Activated CD8-positive, alpha-beta memory T cell treated with anti-CD3 and anti-CD28 coated beads for 48 hours (primary cell): ENCODE measurements around the gene CNTN5.

Experiments
- DNase-seq, 3 experiments: peaks; one replicate each; pipeline ENCODE4 v3.0.0-alpha.2; 2020; ENCODE audit warnings: low read depth in 2 of 3, low spot score in 2 of 3

Gene CNTN5

DNA sequence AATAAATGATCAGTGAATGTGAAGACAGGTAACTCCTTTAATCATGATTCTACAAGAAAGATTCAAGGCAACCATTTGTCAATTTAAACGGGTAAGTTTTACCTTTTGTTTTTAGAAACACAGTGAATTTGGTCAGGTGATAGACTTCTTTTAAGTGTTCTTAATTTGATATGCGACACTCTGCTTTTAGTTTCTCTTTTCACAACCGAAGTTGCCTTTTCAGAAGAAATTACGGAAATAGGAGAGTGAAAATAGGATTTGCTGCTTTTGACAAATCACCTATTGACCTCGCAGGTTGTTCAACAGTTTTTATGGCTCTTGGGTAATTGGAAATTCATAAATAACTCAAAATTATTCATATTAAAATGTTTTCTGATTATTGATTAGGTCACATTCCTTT lies 142.1 kb downstream of the CNTN5 start:
- DNase-seq, result no peak

DNA sequence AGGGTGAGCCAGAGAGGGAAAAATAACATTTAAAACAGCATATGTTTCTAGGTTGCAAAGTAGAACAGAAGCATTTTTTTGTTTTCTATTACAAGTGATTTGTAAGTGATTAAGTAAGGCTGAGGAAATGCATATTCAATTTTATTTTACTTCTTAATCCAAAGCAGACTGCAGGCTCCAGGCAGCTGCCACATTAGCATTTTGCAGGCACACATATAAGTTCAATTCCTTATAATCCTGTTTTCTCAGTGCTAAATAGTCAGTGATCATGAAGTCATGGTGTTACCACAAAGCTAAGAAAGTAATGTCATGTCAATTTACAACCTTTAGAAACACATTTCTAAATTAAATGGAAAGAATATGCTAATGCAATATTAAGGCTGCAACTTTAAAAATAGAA lies 149.8 kb downstream of the CNTN5 start:
- no peak for DNase-seq

DNA sequence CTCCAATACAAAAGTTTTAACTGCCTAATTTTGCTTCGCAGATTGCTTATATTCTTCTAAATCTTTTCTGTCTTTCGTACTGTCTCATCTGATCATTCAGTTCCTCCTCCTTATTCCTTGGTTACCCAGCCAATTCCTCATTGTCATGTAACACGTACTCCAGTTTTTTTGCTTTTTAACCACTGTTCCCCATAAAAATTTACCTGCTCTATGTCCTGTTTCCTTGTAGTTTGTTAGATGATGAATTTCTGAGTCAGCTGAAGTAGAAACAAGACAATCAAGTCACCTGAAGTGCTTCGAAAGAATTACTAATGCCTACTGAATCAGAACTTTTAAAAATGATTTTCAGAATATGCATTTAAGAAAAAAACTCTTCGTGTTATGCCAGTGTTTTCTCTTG lies 150.6 kb downstream of the CNTN5 start:
- DNase-seq, result no peak

DNA sequence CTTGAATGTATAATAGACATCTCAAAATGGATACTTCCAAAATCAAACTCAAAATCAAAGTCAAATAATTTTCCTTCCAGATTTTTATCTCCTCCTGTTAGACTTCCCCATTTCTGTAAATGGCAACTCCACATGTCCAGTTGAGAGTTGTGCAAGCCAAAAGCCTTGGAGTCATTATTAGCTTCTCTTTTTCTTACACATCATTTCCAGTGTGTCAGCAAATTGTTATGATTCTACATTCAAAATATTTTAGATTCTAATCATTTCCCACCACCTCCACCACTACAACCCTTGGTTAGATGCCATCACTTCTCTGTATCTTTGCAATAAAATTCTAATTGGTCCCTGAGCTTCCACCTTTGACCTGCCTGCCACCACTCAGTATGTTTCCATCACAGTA lies 155.7 kb downstream of the CNTN5 start:
- no peak for DNase-seq

DNA sequence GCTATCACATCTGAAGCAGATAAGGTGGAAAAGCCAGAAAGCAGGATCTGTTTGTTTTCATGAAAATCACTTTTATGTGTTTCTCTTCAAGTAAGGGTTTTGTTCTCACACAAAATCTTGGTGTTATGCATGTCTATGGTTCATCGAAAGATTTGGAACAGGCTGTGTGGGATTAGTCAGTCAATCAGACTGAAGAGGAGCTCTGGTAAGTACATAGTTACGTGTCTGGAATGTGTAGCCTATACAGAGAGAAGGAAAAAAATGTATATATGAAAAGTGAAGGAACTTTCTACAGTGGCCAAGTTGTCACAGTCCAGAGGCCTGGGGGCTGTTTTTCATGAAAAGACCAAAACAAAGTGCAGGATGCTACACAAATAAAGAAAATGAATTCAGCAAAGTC lies 156.7 kb downstream of the CNTN5 start:
- no peak for DNase-seq

DNA sequence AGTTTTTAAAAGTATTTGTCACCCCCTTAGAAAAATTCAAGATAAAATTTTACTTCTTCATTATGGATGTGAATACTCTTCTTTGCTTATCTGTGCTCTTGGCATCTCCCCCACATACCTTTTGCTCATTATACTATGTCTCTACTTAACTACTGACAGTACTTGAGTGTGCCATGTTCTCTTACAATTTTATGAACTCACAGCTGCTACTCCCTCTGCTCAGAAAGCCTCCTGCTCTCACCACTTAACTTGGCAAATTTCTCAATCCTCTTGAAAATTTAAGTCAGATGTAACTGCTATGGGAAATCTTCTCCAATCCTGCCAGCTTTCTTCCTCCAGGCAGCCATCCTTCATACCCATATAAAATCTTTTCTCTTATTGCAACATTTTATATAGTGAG lies 163.4 kb downstream of the CNTN5 start:
- DNase-seq, result no peak

DNA sequence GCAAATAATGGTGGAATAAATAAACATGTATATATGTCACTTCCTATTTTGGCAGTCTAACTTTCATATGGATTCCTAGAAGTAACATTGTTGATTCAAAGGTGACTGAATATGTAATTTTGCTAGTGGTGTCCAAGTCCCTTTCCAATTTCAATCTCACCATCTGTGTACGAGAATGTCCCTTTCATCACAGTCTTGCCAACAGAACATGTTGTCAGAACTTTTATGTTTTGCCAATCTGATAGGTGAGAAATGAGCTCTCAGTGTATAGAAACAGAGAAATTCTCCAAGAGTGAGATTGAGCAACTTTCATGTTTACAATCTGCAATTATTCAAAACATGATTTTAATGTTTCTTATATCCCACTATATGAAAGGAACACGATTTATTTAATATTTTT lies 167.5 kb downstream of the CNTN5 start:
- DNase-seq, result no peak

DNA sequence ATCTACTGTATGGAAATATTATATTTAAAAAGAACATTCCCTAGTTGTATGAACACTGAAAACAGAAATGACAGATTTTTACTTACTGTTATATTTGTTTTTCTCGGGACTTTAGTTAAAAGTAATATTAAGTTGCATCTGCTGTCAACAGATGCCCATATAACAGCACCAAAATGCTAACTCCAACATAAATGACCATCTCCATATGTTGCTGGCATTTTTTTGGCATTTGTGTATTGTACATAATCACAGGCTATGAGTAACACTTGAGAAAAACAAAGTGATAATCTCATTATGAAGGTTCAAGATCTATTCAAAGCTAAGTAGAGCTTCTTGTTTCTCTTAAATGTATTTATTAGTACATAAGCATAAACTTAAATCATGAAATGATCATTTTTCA lies 172.0 kb downstream of the CNTN5 start:
- no peak for DNase-seq

DNA sequence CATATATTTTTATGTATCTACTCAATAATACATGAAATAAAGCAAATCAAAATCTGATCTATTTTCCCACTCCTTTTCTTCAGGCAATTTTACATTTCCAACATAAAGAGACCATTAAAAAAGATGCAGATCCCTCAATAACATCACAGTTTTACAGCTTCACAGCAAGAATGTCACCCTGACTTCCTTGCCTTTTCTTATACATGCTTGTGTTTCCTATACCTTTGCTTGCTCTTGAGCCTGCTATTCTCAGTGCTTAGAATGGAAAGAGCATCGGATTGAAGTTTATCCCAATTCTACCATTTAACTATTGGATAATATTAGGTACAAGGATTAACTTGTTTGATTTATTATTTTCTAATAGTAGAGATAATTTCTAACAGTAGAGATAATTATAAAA lies 176.7 kb downstream of the CNTN5 start:
- no peak for DNase-seq

DNA sequence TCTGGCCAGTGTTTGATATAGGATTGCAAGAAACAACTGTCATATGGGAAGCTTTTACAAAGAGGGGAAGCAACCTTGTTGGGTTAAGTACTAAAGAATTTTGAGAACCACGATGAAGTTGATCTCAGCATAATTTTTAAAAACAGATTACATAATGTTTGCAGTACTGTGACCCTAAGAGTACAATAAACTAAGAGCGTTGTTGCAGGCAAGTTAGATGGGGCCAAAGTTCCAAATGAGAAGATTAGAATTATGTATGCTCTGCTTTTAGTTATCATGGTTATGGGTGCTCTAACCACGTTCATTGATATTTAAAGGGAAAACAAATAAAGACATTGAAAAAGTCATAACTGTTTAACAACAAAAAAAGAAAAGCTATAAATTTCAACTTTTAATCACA lies 177.5 kb downstream of the CNTN5 start:
- no peak for DNase-seq

DNA sequence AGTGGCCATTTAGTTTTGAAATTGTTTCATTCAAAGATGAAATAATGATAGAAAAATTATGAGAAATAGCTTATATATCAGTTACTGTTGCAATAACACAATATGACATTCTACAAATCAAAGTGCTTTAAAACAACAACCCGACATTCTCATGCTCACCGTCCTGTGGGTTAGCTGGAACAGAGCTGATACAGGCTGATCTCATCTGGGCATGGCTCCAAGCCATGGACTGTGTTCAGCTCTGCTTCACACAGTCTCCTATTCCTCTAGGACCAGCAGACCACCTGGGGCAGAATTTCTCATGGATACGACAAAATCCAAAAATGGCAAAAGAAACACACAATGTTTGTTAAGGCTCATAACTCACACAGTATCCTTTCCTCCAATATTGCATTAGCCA lies 178.6 kb downstream of the CNTN5 start:
- no peak for DNase-seq

DNA sequence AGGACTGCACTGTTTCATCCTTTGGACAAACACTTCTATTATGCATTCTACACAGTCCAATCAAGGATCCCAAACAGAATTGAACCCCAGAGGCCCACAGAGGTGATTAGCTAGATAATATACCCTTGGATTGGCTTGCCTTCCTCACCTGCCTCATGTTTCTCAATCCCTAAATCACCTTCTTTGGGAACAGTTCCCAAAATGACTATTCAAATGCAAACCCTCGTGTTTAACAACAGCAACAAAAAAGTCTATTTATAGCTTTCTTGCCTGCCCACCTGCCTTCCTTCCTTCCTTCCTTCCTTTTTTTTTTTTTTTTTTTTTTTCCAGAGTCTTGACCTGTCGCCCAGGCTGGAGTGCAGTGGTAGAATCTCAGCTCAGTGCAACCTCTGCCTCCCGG lies 180.0 kb downstream of the CNTN5 start:
- no peak for DNase-seq

DNA sequence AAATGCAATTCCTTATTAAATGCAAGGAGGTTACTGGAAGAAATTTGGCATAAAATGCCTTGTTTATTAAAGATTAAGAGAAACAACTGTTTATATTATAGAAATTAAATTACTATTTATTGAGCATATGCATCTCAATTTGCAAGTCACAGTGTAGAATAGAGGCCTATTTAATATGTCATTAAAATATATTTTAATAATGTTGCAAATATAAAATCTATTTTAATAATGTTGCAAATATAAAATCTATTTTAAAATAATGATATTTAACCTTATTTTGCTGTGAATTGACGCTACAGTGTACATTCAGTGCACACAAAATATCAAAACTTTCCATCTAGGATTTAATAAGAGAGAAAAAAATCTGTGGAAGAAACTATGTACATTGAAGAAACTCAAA lies 188.1 kb downstream of the CNTN5 start:
- DNase-seq, result no peak

DNA sequence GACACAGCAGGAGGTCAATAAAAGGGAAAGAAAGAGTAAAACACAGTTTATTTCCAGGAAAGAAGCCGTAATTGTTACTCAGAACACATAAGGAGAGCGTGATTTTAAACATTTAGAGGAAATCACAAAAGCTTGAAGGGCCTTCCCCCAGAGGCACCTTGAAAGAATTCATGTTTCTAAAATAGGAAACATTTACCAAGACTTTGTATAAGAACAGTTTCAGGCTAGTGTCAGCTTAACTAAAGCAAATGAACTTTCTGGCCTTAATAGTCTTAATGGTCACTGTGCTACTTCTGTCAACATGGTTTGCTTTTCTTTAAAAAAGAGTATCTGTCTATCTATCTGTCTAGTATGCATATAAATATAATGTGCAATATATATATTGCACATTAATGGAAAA lies 208.8 kb downstream of the CNTN5 start:
- no peak for DNase-seq

DNA sequence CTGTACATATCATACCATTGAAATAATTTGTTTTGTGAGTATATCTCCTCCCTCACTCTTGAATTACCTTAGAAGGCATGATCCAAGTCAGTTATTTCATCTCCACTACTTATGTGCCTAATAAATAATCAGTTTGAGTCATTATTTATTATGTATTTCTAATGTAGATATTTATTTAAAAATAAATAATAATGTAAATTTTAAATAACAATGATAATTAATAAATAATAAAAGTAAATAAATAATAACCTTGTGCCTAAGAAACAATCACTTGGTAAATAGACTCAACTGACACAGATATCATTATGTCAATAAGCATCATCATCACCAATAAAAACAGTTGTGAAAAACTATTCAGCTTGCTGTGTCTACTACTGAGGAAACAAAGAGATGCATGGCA lies 213.8 kb downstream of the CNTN5 start:
- DNase-seq, result no peak

DNA sequence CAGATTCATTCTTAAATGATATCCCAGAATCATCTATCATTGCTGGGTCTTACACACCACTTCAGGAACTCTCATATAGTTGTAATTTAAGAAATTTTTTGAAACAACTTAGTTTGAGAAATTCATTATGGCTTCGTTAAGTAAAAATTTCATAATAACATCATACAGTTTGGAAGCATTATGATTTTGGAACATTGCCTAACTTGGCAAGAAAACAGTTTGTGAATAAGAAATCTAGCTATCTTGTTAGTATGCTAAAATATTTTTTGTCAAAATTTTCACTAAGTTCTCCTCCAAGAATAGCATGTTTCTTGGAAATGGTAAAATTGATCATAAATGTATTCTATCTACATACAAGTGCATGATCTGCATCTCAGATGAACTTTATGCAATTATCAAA lies 217.7 kb downstream of the CNTN5 start:
- no peak for DNase-seq

DNA sequence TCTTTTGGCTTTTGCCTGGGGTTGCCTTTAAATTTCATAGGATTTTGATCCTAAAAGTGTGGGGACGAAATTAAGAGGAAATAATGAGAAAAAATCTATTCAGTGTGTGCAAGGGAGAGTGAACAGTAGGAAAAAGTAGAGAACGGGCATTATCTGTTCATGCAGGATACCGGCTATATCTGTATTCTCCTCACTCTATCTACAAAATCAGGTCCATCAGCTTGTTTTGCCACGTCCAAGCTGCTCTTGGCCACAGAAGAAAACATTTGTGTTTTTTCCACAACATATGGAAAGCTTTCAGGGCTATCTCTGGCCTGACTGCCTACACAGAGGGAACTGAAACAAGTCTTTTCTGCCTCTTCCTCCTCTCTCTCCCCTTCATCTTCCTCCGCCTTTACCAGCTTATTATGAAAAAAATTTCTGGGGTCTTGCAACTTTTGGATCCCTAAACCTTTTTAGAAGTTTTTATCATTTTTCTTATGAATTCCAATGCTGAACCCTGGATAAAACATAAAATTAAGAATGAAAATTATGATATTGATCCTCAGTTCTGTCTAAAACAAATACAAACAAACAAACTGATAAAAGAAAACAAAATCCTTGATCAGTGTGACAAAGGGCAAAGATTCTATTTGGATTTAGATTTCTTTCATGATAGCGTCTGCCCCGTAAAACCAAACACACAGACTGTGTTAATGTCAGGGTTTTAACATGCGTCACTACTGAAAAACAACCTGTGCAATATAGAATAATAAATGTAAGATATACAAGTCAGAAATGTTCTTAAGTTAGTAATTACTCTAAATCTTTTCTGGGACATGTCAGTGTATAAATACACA lies 219.7 kb downstream of the CNTN5 start:
- no peak for DNase-seq

DNA sequence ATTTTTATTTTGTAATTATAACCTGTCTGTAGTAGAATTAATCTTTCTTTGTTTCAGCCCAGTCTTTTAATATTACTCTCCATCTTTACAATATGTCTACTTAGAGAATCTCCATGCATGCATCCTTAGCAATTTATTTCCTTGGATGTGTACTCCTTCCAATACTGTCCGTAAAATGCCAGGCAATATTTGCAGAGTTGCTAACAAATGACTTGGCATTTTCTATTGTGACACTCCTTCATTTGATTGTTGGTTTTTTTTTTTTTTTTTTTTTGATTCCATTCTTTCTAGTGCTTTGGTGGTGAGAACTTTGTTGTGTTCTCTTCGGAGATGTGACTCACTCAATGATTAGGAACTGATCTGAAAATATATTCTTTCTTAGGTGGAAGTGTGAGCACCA lies 220.3 kb downstream of the CNTN5 start:
- DNase-seq, result no peak

DNA sequence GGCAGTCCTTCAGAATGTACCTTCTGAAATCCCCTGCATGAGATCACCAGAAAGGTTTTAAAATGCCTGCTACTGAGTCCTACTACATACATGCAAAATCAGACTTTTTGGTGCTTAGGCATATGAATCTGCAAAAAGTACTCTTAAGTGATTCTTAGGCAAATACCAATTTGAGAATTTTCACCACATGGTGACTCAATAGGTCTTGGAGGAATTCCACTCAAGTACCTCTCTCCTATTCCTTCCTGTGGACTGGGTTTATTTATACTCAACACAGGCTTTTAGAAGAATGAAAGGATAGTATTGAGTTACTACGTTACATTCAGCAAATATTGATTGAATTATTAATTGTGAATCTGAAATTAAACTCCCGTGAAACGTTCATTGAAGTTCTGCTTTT lies 223.9 kb downstream of the CNTN5 start:
- no peak for DNase-seq

DNA sequence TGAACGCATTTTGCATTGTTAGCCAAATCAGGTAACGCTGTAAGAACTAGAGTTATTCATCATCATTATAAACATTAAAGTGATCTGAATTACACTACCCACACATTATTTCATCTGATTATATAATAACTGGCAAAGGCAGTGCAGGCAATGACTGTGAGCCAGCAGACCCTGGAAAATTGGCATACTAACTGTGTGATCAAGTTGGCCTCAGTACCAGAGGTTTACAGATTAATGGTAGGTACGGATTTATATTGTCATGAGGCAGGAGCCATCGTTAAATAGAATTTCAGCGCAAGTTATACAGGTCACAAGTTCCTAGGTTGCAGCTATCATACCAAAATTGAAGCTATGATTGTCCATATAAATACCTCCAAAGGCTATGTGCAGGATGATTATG lies 225.4 kb downstream of the CNTN5 start:
- DNase-seq, result no peak

DNA sequence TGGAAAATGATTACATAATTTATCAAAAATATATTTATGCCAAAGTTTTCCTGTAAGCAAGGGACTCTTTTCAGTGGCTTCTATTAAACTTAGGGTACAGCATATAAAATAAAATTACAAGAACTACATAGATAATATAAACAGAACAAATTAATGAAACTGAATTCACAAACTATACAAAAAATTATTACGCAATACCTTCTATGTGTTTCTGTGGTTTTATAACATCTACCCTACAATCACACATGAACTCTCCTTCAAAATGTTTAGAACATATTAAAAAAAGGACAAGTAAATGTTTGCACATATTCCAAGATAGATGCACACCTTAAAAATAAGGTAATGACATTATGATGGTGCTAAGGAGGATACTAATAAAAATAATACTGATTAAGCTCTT lies 235.9 kb downstream of the CNTN5 start:
- DNase-seq, result no peak

DNA sequence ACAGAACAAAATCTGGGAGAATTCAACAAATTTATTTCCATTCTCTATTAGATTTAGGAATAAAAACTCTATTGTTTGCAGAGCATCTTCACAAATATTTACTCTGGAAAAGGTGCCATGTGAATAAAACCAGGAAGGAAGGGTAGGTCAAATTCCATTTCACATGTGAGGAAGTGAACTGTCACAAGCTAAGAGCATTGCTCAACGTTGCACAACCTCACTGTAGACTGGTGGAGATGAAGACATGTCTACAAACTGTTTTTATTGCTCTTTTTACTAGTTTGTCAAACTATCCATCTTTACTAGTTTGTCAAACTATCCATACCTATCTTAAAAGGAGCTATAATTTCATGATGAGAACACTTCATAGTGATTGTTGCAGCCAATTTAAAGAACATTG lies 236.4 kb downstream of the CNTN5 start:
- no peak for DNase-seq

DNA sequence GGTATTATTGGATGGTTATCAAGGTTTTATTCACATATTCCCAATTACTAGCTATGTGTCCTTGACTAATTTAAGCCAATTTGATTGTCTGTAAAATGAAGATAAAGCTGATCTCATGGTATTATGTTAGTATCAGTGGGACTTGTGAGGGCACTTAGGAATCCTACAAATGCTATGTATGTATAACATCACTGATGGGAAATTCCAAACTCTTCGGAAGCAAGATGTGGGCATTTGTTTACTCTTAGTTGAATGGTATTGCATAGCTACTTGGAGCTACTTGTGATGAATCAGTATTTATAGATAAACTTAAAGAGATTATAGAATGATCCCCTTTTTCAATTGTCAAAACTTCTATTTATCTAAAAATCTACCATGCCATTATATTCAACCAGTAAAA lies 239.9 kb downstream of the CNTN5 start:
- no peak for DNase-seq

DNA sequence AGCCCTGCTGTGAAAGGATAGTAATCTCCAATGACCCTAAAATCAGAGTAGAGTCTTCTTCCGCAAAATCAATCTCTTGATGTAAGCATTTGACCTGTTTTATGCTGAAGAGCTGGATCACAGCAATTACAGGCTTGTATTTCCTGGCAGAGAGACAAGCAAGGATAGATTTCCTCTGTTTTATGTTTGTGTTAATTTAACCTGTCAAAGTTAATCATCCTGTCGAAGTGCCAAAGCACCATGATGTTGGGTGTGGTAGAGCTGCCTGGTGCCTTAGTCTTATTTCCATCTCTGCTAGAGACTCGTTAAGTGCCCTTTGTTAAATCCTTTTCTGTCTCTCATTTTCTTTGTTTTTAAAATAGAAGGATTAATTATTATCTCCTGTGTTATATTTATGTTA lies 248.1 kb downstream of the CNTN5 start:
- no peak for DNase-seq
